Endothelial cell (in vitro differentiated cells): ENCODE measurements around the gene TRIM61. TPM values are rescaled to one million over a fixed set of nuclear protein-coding genes. Genes with fewer than 3 reads are reported as not detected.
A peak's percentile ranks its signal among the peaks of the same experiment; 100 is the strongest.
"Not testable (repeated sequence)": the region's sequence is repeated elsewhere in the genome, so short reads cannot be mapped to it uniquely, and the experiment has no call there.

Source experiments
- DNase-seq: peaks from one replicate; pipeline ENCODE4 v3.0.0; 2021; ENCODE audit warnings: low spot score
- H3K27ac Mint-ChIP-seq: one replicate; pipeline ENCODE4 v1.8.0; 2021; ENCODE audit warnings: mixed read lengths, inconsistent platforms; ENCODE audit not compliant: unreplicated experiment
- H3K27me3 Mint-ChIP-seq: one replicate; pipeline ENCODE4 v1.8.0; 2021; ENCODE audit warnings: mild to moderate bottlenecking, moderate library complexity, mixed read lengths, inconsistent platforms; ENCODE audit not compliant: unreplicated experiment
- H3K36me3 Mint-ChIP-seq: one replicate; pipeline ENCODE4 v1.8.0; 2021; ENCODE audit warnings: mild to moderate bottlenecking, low read depth, mixed read lengths, inconsistent platforms; ENCODE audit not compliant: unreplicated experiment
- H3K4me1 Mint-ChIP-seq: one replicate; pipeline ENCODE4 v1.8.0; 2021; ENCODE audit warnings: mild to moderate bottlenecking, mixed read lengths, inconsistent platforms; ENCODE audit not compliant: unreplicated experiment
- H3K4me3 Mint-ChIP-seq: one replicate; pipeline ENCODE4 v1.8.0; 2021; ENCODE audit warnings: mild to moderate bottlenecking, mixed read lengths, inconsistent platforms; ENCODE audit not compliant: unreplicated experiment
- H3K9me3 Mint-ChIP-seq: one replicate; pipeline ENCODE4 v1.8.0; 2021; ENCODE audit warnings: mixed read lengths, inconsistent platforms; ENCODE audit not compliant: unreplicated experiment
- total RNA-seq: library from RNA; stranded (reverse); fragmentation: NEBNext Ultra II Directional; extraction: Animal tissue kit (Norgen Biotek cat#: 25700); gene quantifications from one replicate; pipeline ENCODE4 v1.2.1, GENCODE V29; 2021; ENCODE audit not compliant: unreplicated experiment
- TF ChIP-seq, protein P1 (sequence below): fragments of 200-600 bp; sonication (generic); IDR thresholded peaks from one replicate; pipeline ENCODE4 v1.5.0; 2021; ENCODE audit warnings: antibody characterized with exemption; ENCODE audit not compliant: unreplicated experiment

TRIM61 gene
- total RNA-seq, 1 donor from 2014 or later = 1.8 TPM

DNA sequence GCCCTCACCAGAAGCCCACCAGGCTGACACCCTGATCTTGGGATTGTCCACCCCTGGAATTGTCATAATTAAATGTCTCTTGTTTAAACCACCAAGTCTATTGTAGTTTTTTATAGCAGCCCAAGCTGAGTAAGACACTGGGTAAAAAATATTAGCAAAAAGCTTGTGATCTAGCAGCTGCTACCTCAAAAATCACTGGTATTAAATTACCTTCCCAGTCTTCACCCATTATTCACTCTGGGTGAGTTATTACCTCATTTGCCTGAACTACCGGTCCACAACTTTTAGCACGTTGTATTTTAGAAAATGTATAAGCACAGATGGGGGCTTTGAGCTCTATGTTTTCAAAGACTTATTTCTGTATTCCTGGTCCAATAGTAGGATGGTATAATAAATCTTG lies 12.0 kb upstream of the TRIM61 start:
- Mint-ChIP-seq H3K36me3 (no peaks in the 10 kb centered on the region), H3K9me3 (no peaks in the 10 kb centered on the region), H3K4me1 (no peaks in the 10 kb centered on the region), H3K27ac (no peak overlapping the region), H3K27me3 (no peaks in the 10 kb centered on the region), H3K4me3 (no peak overlapping the region)
- DNase-seq = no peak
- TF ChIP-seq, protein P1, sequence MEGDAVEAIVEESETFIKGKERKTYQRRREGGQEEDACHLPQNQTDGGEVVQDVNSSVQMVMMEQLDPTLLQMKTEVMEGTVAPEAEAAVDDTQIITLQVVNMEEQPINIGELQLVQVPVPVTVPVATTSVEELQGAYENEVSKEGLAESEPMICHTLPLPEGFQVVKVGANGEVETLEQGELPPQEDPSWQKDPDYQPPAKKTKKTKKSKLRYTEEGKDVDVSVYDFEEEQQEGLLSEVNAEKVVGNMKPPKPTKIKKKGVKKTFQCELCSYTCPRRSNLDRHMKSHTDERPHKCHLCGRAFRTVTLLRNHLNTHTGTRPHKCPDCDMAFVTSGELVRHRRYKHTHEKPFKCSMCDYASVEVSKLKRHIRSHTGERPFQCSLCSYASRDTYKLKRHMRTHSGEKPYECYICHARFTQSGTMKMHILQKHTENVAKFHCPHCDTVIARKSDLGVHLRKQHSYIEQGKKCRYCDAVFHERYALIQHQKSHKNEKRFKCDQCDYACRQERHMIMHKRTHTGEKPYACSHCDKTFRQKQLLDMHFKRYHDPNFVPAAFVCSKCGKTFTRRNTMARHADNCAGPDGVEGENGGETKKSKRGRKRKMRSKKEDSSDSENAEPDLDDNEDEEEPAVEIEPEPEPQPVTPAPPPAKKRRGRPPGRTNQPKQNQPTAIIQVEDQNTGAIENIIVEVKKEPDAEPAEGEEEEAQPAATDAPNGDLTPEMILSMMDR = no peak

DNA sequence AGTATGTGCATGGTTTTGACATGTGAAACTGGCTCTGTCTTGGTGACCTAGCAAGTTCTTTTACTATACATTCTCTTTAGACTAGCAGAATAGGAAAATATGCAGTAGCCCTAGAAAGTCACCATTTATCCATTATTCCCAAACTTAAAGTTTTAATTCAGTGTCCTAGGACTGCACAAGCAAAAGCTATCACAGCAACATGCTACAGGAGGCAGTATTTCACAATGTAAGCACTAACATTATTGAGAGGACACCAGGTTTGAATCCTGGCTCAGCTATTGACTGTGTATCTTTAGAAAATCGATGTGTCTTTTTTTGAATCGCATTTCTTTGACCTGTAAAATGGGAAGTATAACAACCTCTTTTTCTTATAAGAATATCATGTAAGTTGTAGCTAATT lies 5.5 kb downstream of the TRIM61 start:
- H3K27me3 Mint-ChIP-seq, H3K36me3 Mint-ChIP-seq, H3K9me3 Mint-ChIP-seq, H3K4me1 Mint-ChIP-seq, DNase-seq, H3K4me3 Mint-ChIP-seq, H3K27ac Mint-ChIP-seq: not testable (repeated sequence)

DNA sequence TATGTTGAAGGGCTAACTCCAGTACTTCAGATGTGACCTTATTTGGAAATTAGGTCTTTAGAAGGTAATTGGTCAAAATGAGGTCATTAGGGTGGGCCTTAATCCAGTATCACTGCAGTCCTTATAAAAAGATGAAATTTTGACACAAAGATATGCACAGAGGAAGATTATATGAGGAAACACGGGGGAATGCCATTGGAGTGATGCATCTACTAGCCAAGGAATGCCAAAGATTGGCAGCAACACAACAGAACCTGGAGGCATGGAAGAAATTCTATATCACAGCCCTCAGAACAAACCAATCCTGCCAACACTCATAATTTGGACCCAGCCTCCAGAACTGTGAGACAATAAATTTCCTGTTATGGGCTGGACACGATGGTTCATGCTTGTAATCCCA lies 17.6 kb downstream of the TRIM61 start:
- Mint-ChIP-seq H3K4me1 (peaks cover 4% of the 10 kb centered on the region), H3K4me3 (no peak overlapping the region), H3K27ac (no peak overlapping the region), H3K36me3 (no peaks in the 10 kb centered on the region), H3K9me3 (no peaks in the 10 kb centered on the region), H3K27me3 (no peaks in the 10 kb centered on the region)
- no peak for DNase-seq
- TF ChIP-seq, protein P1 = no peak

DNA sequence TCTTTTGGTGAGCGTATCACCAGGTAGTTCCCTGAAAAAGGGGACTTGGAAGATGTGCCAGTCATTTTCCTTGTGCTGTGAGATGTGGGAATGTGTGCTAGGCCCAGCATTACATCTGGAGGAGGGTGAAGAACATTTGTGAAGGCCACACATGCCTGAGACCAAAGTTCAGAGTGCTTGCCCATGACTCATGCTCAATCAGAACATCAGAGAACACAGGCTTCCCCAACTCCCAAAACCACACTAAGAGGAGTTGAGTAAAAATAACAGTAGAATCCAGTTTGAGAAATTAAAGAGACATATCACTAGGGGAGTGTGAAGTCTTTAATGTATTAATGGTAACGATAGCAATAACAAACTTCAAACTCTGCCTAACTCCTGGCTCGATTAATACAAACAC lies 18.0 kb downstream of the TRIM61 start:
- not testable (repeated sequence) for H3K4me3 Mint-ChIP-seq

DNA sequence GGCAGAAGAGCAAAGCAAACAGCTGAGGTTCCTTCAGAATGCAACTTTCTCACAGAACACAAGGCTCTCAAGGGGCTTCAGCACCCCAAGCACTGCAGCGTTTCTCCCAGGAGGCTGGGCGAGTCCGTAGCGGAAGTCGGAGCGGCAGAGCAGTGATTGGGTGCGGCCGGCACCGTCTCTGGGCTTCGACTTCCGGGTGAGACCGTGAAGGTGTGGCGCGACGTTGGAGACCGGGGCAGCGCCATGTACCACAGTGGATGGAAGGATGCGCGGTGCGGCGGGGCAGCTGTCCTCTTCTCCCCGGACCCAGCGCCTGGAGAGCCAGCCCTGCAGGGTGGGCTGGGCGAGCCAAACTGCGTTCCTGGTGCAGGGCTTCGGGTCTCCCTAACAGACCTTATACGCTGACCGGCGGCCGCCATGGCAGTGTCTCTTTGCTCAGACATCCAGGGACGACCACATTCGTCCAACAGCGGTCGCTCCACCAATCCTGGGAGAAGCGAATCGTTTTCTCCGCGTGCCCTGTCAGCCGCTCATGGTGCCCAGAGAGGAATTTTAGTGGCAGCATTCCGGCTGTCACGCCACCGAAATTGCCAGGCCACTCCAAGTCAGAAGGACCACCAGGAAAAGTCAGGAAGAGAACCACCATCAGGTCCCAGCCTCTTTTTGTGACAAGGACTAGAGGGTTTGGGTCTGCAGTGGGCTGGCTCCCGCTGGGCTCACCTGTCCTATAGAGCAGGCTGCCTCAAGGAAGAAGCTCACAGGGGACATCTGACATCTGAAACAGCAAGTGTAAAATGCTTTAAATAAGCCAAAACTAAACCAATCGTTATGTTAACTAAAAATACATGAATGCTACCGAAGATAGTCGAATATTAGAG lies 20.5 kb downstream of the TRIM61 start:
- DNase-seq = peak; percentile 44
- TF ChIP-seq, protein P1 = no peak
- peak overlapping the region; percentile 97 for H3K4me3 Mint-ChIP-seq
- H3K9me3 Mint-ChIP-seq = no peaks in the 10 kb centered on the region
- H3K4me1 Mint-ChIP-seq = peaks cover 4% of the 10 kb centered on the region
- no peaks in the 10 kb centered on the region for H3K36me3 Mint-ChIP-seq
- no peak overlapping the region for H3K27ac Mint-ChIP-seq
- H3K27me3 Mint-ChIP-seq = no peaks in the 10 kb centered on the region

More for the DNA sequence above, 18.0 kb downstream of the TRIM61 start:
- H3K36me3 Mint-ChIP-seq, H3K27me3 Mint-ChIP-seq, DNase-seq, H3K27ac Mint-ChIP-seq, H3K9me3 Mint-ChIP-seq, H3K4me1 Mint-ChIP-seq: not testable (repeated sequence)

DNA sequence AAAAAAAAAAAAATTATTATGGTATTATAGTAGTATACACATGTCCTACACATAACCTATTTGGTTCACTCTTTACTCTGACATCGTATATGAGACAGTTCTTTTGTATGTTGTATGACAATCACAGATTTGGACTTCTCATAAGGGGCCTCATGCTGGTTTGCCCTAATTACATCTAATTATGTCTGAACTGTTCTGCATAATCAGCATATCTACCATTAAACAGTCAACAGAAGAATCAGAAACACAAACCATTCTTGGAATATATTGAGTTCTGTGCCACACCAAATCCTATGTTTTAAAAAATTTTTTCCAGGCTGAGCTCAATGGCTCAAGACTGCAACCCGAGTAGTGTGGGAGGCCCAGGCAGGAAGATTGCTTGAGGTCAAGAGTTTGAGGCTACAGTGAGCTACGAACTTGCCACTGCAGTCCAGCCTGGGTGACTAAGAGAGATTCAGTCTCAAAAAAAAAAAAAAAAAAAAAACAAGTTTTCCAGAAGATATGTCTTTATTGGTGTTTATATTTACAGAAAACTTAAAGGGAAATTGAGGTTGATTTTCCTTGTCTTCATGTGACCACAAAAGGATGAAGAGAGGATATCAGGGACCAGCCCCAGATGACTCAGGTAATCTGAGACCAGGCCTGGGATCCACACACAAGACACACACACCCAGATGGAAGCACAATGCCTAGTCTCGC lies 22.2 kb downstream of the TRIM61 start:
- no peak for DNase-seq
- TF ChIP-seq, protein P1 = no peak
- no peaks in the 10 kb centered on the region for H3K27me3 Mint-ChIP-seq
- H3K4me3 Mint-ChIP-seq = no peak overlapping the region
- no peak overlapping the region for H3K27ac Mint-ChIP-seq
- H3K9me3 Mint-ChIP-seq = no peaks in the 10 kb centered on the region
- no peaks in the 10 kb centered on the region for H3K36me3 Mint-ChIP-seq
- peaks cover 4% of the 10 kb centered on the region for H3K4me1 Mint-ChIP-seq
